Keratinocyte (primary cell): ENCODE measurements around the gene ABHD5. TPM values are rescaled to one million over a fixed set of nuclear protein-coding genes. Genes with fewer than 3 reads are reported as not detected.
A peak's percentile ranks its signal among the peaks of the same experiment; 100 is the strongest.

Experiments used
- DNase-seq: peaks from one replicate; pipeline ENCODE4 v3.0.0-alpha.2; 2011; ENCODE audit warnings: low read depth, missing footprints, low spot score
- FAIRE-seq: peaks from 2 replicates; lab custom pipeline; 2011; peaks lifted over from hg19 to GRCh38; lab: Jason Lieb, UNC
- H2AFZ ChIP-seq: 2 replicates; pipeline ENCODE4 v1.6.0; 2012; ENCODE audit warnings: low read length, control low read depth, inconsistent platforms; ENCODE audit not compliant: control insufficient read depth
- H3K27ac ChIP-seq: 2 replicates; pipeline ENCODE4 v1.5.1; 2011; ENCODE audit warnings: low read length; ENCODE audit not compliant: control insufficient read depth, insufficient read depth
- H3K27me3 ChIP-seq: 3 replicates; pipeline ENCODE4 v1.6.0; 2011; ENCODE audit warnings: low read length; ENCODE audit not compliant: control insufficient read depth, insufficient read depth; ENCODE audit errors: extremely low read depth
- H3K36me3 ChIP-seq, 2 experiments: 2 replicates in 1 of 2; 3 replicates in 1 of 2; pipeline ENCODE4 v1.5.1; 2011; ENCODE audit warnings: low read length in 2 of 2, mild to moderate bottlenecking in 1 of 2; ENCODE audit not compliant: control insufficient read depth in 2 of 2, insufficient read depth in 2 of 2; ENCODE audit errors: extremely low read depth in 1 of 2
- H3K4me1 ChIP-seq: 3 replicates; pipeline ENCODE4 v1.5.1; 2011; ENCODE audit warnings: low read length; ENCODE audit not compliant: control insufficient read depth, insufficient read depth; ENCODE audit errors: extremely low read depth
- H3K4me2 ChIP-seq: 3 replicates; pipeline ENCODE4 v1.6.0; 2011; ENCODE audit warnings: low read depth, low read length; ENCODE audit not compliant: control insufficient read depth, insufficient read depth; ENCODE audit errors: extremely low read depth
- H3K4me3 ChIP-seq, 3 experiments: fragments of 200-600 bp in 1 of 3; sonication (generic) in 1 of 3; 2 replicates in 2 of 3; 3 replicates in 1 of 3; pipeline ENCODE4 v1.5.1; 2011 to 2016; ENCODE audit warnings: low read length in 3 of 3, mild to moderate bottlenecking in 3 of 3, control low read depth in 2 of 3, inconsistent platforms in 1 of 3, low read depth in 1 of 3, mixed read lengths in 1 of 3, mixed run types in 1 of 3, moderate library complexity in 1 of 3; ENCODE audit not compliant: control insufficient read depth in 2 of 3, insufficient read depth in 2 of 3; ENCODE audit errors: extremely low read depth in 1 of 3
- H3K79me2 ChIP-seq: 2 replicates; pipeline ENCODE4 v1.6.0; 2012; ENCODE audit warnings: low read length; ENCODE audit not compliant: control insufficient read depth, insufficient read depth
- H3K9ac ChIP-seq: 3 replicates; pipeline ENCODE4 v1.6.0; 2011; ENCODE audit warnings: low read length; ENCODE audit not compliant: control insufficient read depth, insufficient read depth; ENCODE audit errors: extremely low read depth
- H3K9me1 ChIP-seq: 3 replicates; pipeline ENCODE4 v1.6.0; 2011; ENCODE audit warnings: low read length; ENCODE audit not compliant: control insufficient read depth, insufficient read depth; ENCODE audit errors: extremely low read depth
- H3K9me3 ChIP-seq: 2 replicates; pipeline ENCODE4 v1.5.1; 2012; ENCODE audit warnings: low read depth, low read length; ENCODE audit not compliant: control insufficient read depth
- H4K20me1 ChIP-seq: 3 replicates; pipeline ENCODE4 v1.6.0; 2011; ENCODE audit warnings: low read length; ENCODE audit not compliant: control insufficient read depth, insufficient read depth; ENCODE audit errors: extremely low read depth
- CTCF ChIP-seq, 3 experiments: IDR thresholded peaks in 1 of 3; conservative IDR thresholded peaks in 1 of 3; optimal IDR thresholded peaks in 1 of 3; 2 replicates in 2 of 3; 3 replicates in 1 of 3; pipeline versions ENCODE3 to v1.5.1; 2011; ENCODE audit warnings: low read length in 3 of 3, mild to moderate bottlenecking in 3 of 3, moderate library complexity in 2 of 3, control low read depth in 1 of 3, inconsistent platforms in 1 of 3; ENCODE audit not compliant: insufficient read depth in 2 of 3; ENCODE audit errors: extremely low read depth in 1 of 3
- EZH2 ChIP-seq: IDR thresholded peaks from one replicate; pipeline ENCODE4 v1.6.1; 2012; ENCODE audit warnings: inconsistent platforms, mild to moderate bottlenecking, low read length, moderate library complexity
- dilution Hi-C: fragments of 300-500 bp; cut with MboI; formaldehyde crosslinking; loops from one replicate; pipeline ENCODE4 v1.7.0; 2020; ENCODE audit warnings: low sequenced_read_pairs; ENCODE audit not compliant: extremely low pct_ligation_motif_present
- polyA plus RNA-seq, 5 experiments: library from polyadenylated mRNA; depleted of rRNA in 3 of 5; stranded (reverse) in 3 of 5; stranded (forward) in 1 of 5; unstranded in 1 of 5; fragments of >200 nt; gene quantifications; 1 replicate in 1 of 5; 2 replicates in 3 of 5; 3 replicates in 1 of 5; pipeline versions ENCODE4 v1.2.1 to v1.2.3, GENCODE V29; 2011 to 2012; ENCODE audit warnings: missing spikeins in 2 of 5, low read depth in 1 of 5, low replicate concordance in 1 of 5

Gene ABHD5
- polyA plus RNA-seq, 1 donor (not counting 4 experiments of a cell fraction or from before 2014, with no cell fraction given): 26.8 TPM

GRCh38 chr3:43764056-43764455 lies 73.3 kb downstream of the ABHD5 start:
- dilution Hi-C loops: no loop called here
- Histone ChIP-seq H3K79me2 (no peaks in the 10 kb centered on the region), H4K20me1 (no peaks in the 10 kb centered on the region), H3K27ac (no peak overlapping the region), H3K9me1 (peaks cover 2% of the 10 kb centered on the region), H3K4me1 (peaks cover 45% of the 10 kb centered on the region), H3K4me2 (no peak overlapping the region), H3K9me3 (no peaks in the 10 kb centered on the region), H2AFZ (no peak overlapping the region), H3K27me3 (no peaks in the 10 kb centered on the region), H3K9ac (no peak overlapping the region), H3K36me3 (no peaks in the 10 kb centered on the region), H3K4me3 (no peak overlapping the region)
- TF ChIP-seq CTCF (optimal IDR thresholded peaks at IDR 0.05 in 1 of 3, IDR thresholded peaks at IDR 0.05 in 1 of 3, conservative IDR thresholded peaks at IDR 0.05 in 1 of 3; ENCODE audit: extremely low read depth in 1 of 3, insufficient read depth in 2 of 3, low read length in 3 of 3): no peak
- no peak for TF ChIP-seq EZH2
- FAIRE-seq: peak; percentile 20
- no peak for DNase-seq

- Histone ChIP-seq H3K9me1 (no peaks in the 10 kb centered on the region), H3K9me3 (no peaks in the 10 kb centered on the region), H3K27me3 (no peaks in the 10 kb centered on the region), H3K36me3 (no peaks in the 10 kb centered on the region), H3K9ac (no peak overlapping the region), H2AFZ (no peak overlapping the region), H3K79me2 (no peaks in the 10 kb centered on the region), H3K4me2 (no peak overlapping the region), H3K4me3 (no peak overlapping the region), H3K27ac (no peak overlapping the region), H4K20me1 (no peaks in the 10 kb centered on the region), H3K4me1 (peaks cover 45% of the 10 kb centered on the region)
- dilution Hi-C loops: no loop called here
- no peak for FAIRE-seq
- TF ChIP-seq EZH2 (no peak), CTCF (optimal IDR thresholded peaks at IDR 0.05 in 1 of 3, IDR thresholded peaks at IDR 0.05 in 1 of 3, conservative IDR thresholded peaks at IDR 0.05 in 1 of 3; ENCODE audit: extremely low read depth in 1 of 3, insufficient read depth in 2 of 3, low read length in 3 of 3) (no peak)
- no peak for DNase-seq
These were observed 73.7 kb downstream of the ABHD5 start for GRCh38 chr3:43764471-43764870.
